ENCODE results near the gene GAL3ST2. TPM values are rescaled to one million over a fixed set of nuclear protein-coding genes. Genes with fewer than 3 reads are reported as not detected.
"Not testable (repeated sequence)": the region's sequence is repeated elsewhere in the genome, so short reads cannot be mapped to it uniquely, and the experiment has no call there.

Gene GAL3ST2
- total RNA-seq, 4 donors from 2014 or later = 0.21 to 0.29 TPM; not detected in 2

DNA sequence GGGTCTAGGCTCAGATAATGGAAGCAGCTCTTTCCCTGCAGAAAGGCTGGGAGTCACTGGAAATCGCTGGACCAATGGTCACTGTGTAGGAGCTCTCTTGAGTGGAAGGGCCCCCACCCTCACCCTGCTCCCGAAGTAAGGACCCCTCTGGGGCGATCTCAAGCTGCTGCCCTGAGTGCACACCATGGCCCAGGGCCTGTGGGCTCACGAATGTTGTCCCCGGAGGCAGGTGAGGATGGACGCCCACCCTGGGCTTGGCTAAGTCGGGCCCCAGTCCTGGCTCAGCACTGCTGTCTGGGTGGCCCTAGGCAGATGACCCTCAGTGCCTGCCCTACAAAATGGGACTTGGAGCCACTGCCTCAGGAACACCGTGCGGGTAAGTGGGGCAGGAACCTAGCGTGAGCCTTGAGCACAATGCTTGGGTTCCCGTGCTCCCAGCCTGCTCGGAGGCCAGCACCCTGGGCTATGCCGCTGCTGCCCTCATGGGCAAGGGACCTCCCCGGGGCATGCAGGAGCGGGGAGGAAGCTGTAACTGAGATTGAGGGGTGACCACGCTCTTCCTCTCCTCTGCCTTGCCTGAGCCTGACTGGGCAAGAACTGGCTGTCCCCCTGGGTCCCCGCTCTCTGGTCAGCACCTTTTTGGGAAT is 38.5 kb upstream of the GAL3ST2 start:
- H3K27me3 ChIP-seq = no peaks in the 10 kb centered on the region
- no peak for TF ChIP-seq POLR2A (IDR thresholded peaks at IDR 0.05)
- TF ChIP-seq, protein P1, sequence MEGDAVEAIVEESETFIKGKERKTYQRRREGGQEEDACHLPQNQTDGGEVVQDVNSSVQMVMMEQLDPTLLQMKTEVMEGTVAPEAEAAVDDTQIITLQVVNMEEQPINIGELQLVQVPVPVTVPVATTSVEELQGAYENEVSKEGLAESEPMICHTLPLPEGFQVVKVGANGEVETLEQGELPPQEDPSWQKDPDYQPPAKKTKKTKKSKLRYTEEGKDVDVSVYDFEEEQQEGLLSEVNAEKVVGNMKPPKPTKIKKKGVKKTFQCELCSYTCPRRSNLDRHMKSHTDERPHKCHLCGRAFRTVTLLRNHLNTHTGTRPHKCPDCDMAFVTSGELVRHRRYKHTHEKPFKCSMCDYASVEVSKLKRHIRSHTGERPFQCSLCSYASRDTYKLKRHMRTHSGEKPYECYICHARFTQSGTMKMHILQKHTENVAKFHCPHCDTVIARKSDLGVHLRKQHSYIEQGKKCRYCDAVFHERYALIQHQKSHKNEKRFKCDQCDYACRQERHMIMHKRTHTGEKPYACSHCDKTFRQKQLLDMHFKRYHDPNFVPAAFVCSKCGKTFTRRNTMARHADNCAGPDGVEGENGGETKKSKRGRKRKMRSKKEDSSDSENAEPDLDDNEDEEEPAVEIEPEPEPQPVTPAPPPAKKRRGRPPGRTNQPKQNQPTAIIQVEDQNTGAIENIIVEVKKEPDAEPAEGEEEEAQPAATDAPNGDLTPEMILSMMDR (IDR thresholded peaks at IDR 0.05) = no peak
- H3K4me3 ChIP-seq = no peak overlapping the region
- H3K27ac ChIP-seq = no peak overlapping the region
- no peaks in the 10 kb centered on the region for H3K9me3 ChIP-seq
- H3K4me1 ChIP-seq = no peaks in the 10 kb centered on the region
- DNase-seq = no peak
- intact Hi-C loops (cut with DNase I; ENCODE audit: low total_unique reads) = no loop called here
- no peaks in the 10 kb centered on the region for H3K36me3 ChIP-seq

DNA sequence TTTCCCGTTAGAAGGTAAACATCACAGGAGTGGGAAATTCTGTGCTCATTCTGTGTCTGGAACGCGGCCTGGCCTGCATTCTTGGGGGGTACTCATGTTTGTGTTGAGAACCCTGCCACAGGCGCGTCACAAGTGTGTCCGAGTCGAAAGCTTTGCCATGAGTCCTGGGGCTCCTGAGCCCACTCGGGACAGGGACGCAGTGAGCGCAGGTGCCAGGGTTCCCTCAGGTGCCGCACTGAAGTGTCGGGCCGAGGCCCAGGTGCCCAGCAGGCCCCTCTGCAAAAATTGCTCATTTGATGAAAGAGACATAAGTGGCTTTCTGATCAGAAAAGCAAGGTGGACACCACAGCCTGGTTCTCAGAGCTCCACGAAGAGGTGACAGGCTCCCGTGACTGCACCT is 37.4 kb upstream of the GAL3ST2 start:
- no peak for DNase-seq
- no peaks in the 10 kb centered on the region for H3K4me1 ChIP-seq
- intact Hi-C loops (cut with DNase I; ENCODE audit: low total_unique reads) = no loop called here
- no peak overlapping the region for H3K4me3 ChIP-seq
- H3K9me3 ChIP-seq = no peaks in the 10 kb centered on the region
- TF ChIP-seq, protein P1 (IDR thresholded peaks at IDR 0.05) = no peak
- TF ChIP-seq POLR2A (IDR thresholded peaks at IDR 0.05) = no peak
- H3K27ac ChIP-seq = no peak overlapping the region
- no peaks in the 10 kb centered on the region for H3K27me3 ChIP-seq
- H3K36me3 ChIP-seq = no peaks in the 10 kb centered on the region

DNA sequence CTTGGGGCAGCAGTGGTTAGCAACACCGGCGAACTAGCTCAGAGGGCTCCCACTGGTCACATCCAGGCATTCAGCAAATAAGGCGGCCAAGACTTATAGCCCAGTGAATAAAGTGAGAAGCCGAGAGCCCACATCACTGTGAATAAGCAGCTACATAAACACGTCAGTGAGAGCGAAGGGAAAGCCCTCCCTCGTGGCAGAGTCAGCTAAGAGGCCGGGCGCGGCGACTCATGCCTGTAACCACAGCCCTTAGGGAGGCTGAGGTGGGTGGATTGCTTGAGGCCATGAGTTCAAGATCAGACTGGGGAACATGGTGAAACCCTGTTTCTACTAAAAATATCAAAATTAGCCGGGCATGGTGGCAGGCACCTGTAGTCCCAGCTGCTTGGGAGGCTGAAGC is 37.0 kb upstream of the GAL3ST2 start:
- no peak for TF ChIP-seq POLR2A (IDR thresholded peaks at IDR 0.05)
- TF ChIP-seq, protein P1 (IDR thresholded peaks at IDR 0.05) = no peak
- intact Hi-C loops (cut with DNase I; ENCODE audit: low total_unique reads) = no loop called here
- Histone ChIP-seq H3K4me1 (no peaks in the 10 kb centered on the region), H3K4me3 (no peak overlapping the region), H3K27me3 (no peaks in the 10 kb centered on the region), H3K9me3 (no peaks in the 10 kb centered on the region), H3K36me3 (no peaks in the 10 kb centered on the region), H3K27ac (no peak overlapping the region)
- DNase-seq = no peak

DNA sequence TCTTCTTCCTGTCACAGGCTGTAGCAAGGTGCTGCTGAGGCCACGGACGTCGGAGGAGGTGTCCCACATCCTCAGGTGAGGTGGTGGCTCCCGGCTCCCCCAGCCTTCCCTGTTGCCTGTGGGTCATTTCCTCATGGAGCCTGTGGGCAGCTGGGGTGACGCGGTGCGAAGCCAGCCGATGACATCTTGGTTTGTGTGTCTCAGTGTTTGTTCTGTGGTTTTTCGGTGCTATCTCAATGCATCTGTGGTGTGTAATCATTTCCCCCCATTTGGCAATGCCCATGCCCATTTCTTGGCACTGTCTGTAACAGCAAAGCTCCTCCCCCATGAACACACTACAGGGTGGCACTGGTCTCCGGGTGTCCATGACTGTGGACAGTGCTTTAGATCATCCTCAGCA is 35.6 kb upstream of the GAL3ST2 start:
- Histone ChIP-seq H3K27me3 (no peaks in the 10 kb centered on the region), H3K27ac (no peak overlapping the region), H3K4me1 (no peaks in the 10 kb centered on the region), H3K4me3 (no peak overlapping the region), H3K36me3 (no peaks in the 10 kb centered on the region), H3K9me3 (no peaks in the 10 kb centered on the region)
- intact Hi-C loops (cut with DNase I; ENCODE audit: low total_unique reads) = no loop called here
- no peak for DNase-seq
- TF ChIP-seq POLR2A (IDR thresholded peaks at IDR 0.05) = no peak
- TF ChIP-seq, protein P1 (IDR thresholded peaks at IDR 0.05) = no peak

DNA sequence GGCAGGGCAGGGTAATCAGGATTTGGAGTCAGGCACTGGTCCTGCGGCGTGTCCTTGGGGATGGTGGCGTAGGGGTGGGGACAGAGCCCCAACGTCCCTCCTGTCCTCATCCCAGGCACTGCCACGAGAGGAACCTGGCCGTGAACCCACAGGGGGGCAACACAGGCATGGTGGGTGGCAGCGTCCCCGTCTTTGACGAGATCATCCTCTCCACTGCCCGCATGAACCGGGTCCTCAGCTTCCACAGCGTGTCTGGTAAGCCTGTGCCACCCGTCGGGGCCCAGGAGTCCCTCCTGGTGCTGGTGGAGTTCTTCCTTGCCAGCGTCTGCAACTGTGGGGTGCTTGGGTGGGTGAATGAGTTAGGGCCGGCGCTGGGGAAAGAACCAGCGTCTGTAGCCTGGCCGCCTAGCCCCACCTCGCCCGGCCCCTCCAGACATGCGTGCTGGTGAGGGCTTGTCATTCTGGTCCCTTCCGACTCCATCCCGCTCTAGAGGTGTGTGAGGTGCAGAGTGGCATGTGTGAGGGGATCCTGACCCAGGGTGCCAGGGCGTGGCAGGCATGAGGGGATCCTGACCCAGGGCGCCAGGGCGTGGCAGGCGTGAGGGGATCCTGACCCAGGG is 34.2 kb upstream of the GAL3ST2 start:
- H3K4me3 ChIP-seq = no peak overlapping the region
- no peak overlapping the region for H3K27ac ChIP-seq
- H3K27me3 ChIP-seq = no peaks in the 10 kb centered on the region
- H3K4me1 ChIP-seq = no peaks in the 10 kb centered on the region
- intact Hi-C loops (cut with DNase I; ENCODE audit: low total_unique reads) = no loop called here
- no peaks in the 10 kb centered on the region for H3K36me3 ChIP-seq
- H3K9me3 ChIP-seq = no peaks in the 10 kb centered on the region
- no peak for TF ChIP-seq POLR2A (IDR thresholded peaks at IDR 0.05)
- TF ChIP-seq, protein P1 (IDR thresholded peaks at IDR 0.05) = no peak
- no peak for DNase-seq

DNA sequence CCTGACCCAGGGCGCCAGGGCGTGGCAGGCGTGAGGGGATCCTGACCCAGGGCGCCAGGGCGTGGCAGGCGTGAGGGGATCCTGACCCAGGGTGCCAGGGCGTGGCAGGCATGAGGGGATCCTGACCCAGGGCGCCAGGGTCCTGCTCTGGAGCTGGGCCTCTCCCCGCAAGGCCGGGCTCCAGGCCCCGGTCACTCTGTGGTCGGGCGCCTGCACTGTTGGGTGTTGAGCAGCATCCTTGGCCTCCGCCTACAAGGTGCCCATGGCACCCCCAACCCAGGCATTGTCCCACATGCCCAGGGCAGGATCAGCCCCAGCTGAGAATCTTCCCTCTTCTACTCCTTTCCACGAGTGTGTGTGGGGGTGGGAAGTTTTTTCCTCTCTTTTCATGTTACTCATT is 33.6 kb upstream of the GAL3ST2 start:
- intact Hi-C loops (cut with DNase I; ENCODE audit: low total_unique reads); DNase-seq; H3K27me3 ChIP-seq; H3K4me3 ChIP-seq; H3K9me3 ChIP-seq; H3K4me1 ChIP-seq; H3K27ac ChIP-seq; H3K36me3 ChIP-seq: not testable (repeated sequence)

All from uterus (tissue), 4 donors.